Tibial nerve (tissue), 3 donors: ENCODE data around the gene INPP5A.

Source experiments
- POLR2A ChIP-seq, 2 donors: fragments of 450-650 bp; IDR thresholded peaks; one replicate each; pipeline ENCODE4 v1.6.1; 2017; ENCODE audit warnings: antibody characterized with exemption in 2 of 2, mild to moderate bottlenecking in 2 of 2, moderate library complexity in 2 of 2
- TF ChIP-seq, protein P1 (sequence below), 5 experiments: fragments of 200-600 bp in 3 of 5; fragments of 450-650 bp in 2 of 5; sonication (generic) in 3 of 5; IDR thresholded peaks; one replicate each; pipeline ENCODE4 v1.5.1; 2016 to 2019; ENCODE audit warnings: antibody characterized with exemption in 5 of 5, mild to moderate bottlenecking in 3 of 5, moderate library complexity in 2 of 5

DNA sequence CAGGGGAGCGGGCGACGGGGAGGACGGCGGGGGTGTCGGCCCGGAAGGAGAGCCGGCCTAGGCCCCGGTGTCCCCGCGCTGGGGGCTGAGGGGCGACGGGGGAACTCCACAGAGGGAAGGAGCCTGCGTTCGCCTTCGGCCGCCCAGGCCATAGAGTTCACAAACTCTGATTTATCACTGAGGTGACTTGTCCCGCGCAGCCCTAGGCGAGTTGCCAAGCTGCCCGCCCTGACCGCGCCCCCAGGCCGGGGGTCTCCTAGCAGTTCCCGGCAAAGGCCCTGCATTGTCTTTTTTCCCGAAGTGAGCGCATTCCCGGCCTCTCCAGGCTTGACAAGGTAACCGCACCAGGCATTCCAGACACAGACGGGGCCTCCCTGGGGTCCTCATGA, 251.2 kb downstream of the INPP5A start:
- TF ChIP-seq, protein P1, sequence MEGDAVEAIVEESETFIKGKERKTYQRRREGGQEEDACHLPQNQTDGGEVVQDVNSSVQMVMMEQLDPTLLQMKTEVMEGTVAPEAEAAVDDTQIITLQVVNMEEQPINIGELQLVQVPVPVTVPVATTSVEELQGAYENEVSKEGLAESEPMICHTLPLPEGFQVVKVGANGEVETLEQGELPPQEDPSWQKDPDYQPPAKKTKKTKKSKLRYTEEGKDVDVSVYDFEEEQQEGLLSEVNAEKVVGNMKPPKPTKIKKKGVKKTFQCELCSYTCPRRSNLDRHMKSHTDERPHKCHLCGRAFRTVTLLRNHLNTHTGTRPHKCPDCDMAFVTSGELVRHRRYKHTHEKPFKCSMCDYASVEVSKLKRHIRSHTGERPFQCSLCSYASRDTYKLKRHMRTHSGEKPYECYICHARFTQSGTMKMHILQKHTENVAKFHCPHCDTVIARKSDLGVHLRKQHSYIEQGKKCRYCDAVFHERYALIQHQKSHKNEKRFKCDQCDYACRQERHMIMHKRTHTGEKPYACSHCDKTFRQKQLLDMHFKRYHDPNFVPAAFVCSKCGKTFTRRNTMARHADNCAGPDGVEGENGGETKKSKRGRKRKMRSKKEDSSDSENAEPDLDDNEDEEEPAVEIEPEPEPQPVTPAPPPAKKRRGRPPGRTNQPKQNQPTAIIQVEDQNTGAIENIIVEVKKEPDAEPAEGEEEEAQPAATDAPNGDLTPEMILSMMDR (IDR thresholded peaks at IDR 0.05), result no peak
- no peak for TF ChIP-seq POLR2A (IDR thresholded peaks at IDR 0.05)
